GM21515 (cell line): Measurements from ENCODE around the gene TPBG.
A peak's percentile ranks its signal among the peaks of the same experiment; 100 is the strongest.

Experiments used
- ATAC-seq: cut with Tn5 transposase; IDR thresholded peaks from one replicate; pipeline ENCODE4 v1.9.1; 2021; ENCODE audit not compliant: unreplicated experiment

Gene TPBG

GRCh38 chr6:82363428-82364086 is at the start of gene TPBG:
TPBG (plus strand) TSS chr6:82363817; CDS start chr6:82364962, 1,145 bp downstream.
- ATAC-seq, result peak; percentile 52

- no peak for ATAC-seq
These were observed 41.2 kb upstream of the TPBG start for GRCh38 chr6:82322386-82322785.

GRCh38 chr6:82329766-82330165 is 33.9 kb upstream of the TPBG start:
- no peak for ATAC-seq

DNA sequence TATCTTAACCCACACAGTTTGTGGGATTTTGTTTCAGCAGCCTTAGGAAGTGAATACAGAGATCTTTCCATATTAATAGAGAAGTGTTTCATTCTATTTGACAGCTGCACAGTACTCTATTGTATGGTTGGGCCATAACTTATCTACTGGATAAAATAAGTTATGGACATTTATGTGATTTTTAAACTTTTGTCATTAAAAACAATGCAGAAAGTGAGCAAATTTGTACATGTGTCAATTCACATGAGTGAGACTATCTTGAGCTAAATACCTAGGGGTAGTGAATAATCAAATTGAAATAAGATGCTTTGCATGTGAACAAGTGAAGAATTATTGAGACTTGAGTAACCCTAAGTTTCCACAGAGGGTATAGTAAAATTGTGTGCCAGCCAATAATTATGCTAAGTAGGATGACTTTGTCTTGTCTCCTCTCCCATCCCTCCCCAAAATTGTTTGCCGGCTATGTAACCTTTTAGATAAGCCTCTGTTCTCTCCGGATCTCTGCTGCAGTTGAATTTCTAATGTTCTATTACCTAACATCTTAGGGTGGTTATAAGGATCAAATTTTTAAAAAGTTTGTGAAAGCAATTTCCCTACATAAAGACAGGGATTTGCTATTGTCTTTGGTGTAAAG is 33.3 kb upstream of the TPBG start:
- no peak for ATAC-seq

- ATAC-seq, result no peak
These were observed 32.4 kb upstream of the TPBG start for GRCh38 chr6:82331031-82331773.

GRCh38 chr6:82333781-82334180 is 29.8 kb upstream of the TPBG start:
- ATAC-seq, result no peak

DNA sequence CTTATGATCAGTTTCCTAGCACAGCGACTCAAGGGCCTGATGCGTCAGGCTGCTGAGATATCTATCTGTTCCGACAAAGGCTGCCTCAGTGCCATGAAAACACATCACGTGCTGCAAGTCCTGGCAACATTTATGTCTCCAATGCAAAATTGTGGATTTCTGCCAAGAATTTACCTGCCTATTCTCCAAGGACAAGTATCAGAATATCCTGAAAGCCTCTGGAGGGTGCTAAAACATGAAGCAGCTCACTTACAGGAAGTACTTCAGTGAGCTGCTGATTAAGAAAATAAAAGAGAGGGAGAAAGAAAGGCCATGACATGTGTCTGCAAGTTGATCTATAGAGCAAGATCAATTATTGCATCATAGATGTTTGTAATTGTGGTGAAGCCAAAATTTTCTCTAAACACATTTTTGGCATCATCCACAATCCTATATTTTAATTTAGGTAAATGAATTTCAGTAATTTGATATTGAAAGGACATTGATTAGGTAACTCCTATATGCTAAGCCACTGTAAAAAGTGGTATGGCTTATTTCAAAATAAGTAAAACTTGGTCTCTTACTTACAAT is 25.8 kb upstream of the TPBG start:
- ATAC-seq, result no peak

DNA sequence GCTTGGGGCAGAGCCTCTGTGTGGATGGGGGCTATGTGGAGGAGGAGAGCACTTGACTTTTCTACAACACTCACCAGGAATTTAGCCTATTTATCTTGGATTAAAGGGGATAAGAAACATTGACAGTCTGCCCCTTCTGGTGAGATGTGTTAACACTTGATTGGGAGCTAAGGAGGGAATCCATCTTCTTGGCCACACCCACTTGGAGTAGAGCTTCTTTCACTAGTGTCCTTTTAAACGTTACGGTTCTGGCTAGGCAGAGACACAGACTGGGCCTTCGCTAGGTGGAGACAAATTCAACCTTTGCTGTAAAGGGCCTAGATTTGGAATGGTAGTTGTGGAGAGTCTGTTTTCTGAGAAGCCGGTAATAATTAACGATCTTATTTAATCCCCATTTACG is 15.5 kb upstream of the TPBG start:
- ATAC-seq, result no peak

- ATAC-seq, result no peak
These were observed 9.8 kb upstream of the TPBG start for GRCh38 chr6:82353848-82354247.

DNA sequence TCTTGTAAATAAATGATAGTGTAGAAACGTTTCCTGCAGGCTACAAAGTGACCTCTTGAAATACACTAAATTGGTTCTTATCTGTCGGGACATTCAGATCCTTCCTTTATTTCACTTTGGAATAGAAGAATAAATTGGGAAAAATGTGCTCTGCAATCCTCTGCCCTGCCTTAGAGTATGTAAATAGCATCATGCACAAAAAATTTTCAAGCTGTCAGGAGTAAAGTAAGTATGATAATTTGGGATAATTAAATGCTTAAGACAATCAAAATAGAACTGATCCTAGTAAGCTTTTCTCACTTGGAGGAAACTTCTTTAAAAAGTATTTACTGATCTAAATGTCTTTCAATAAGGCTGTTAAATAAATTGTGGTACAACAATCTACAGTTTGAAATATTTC is 3.1 kb upstream of the TPBG start:
- ATAC-seq, result no peak

- ATAC-seq, result no peak
These were observed 2.0 kb upstream of the TPBG start for GRCh38 chr6:82361631-82362030.

DNA sequence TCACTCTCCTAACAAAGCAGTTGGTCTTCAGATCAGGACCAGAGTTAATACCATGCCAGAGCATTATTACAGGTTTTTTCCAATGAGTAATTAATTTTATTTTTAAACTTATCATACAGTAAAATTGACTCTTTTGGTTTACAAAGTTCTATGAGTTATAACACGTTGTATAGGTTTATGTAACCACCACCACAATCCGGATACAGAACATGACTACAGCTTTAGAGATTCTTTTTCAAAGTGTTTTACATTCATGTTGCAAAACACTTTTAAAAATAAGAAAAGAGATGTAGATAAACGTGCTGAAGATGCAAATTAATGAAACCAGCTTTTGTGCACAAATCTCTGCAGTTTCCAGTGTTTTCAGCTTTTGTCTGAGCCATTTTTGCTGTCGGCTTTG is 1.5 kb upstream of the TPBG start:
- no peak for ATAC-seq

GRCh38 chr6:82362878-82363427 is 664 bp upstream of the TPBG start:
- no peak for ATAC-seq

DNA sequence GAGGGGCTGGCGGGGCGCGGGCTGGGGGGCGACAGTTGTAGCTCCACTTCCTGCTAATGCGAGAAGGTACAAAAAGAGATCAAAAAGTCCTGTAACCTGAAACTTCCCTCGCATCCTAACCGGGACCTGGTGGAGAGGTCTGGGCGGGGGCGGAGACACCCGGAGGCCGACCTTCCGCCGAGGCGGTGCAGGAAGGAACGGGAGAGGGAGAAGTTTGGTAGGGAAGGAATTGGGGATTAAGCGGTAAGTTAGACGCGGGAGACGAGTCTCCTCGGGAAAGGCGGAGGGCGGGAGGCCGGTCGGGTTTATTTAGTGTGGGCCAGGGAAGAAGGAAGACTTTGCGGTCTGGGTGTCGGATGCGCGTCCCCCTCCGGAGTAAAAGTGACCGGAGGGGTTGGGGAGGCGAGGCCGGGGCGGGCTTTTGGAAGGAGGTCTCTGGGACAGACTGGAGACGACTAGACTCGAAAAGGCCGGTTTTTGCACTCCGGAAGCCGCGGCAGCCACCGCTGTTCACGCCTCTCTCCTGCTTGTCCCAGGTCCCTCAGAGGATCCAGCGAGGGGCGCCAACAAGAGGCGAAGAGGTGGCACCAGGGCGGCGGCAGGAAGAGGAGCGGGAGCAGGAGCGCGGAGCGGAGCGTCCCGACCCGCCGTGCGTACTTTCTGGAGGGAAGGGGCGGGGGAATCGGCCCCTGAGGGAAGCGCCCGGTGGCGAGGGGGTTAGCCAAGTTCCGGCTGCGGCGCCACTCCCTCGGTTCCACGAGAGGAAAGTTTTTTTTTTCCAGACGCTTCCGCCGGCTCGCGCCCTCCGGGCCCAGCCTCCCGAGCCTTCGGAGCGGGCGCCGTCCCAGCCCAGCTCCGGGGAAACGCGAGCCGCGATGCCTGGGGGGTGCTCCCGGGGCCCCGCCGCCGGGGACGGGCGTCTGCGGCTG is 734 bp downstream of the TPBG start:
- ATAC-seq, result peak; percentile 7

DNA sequence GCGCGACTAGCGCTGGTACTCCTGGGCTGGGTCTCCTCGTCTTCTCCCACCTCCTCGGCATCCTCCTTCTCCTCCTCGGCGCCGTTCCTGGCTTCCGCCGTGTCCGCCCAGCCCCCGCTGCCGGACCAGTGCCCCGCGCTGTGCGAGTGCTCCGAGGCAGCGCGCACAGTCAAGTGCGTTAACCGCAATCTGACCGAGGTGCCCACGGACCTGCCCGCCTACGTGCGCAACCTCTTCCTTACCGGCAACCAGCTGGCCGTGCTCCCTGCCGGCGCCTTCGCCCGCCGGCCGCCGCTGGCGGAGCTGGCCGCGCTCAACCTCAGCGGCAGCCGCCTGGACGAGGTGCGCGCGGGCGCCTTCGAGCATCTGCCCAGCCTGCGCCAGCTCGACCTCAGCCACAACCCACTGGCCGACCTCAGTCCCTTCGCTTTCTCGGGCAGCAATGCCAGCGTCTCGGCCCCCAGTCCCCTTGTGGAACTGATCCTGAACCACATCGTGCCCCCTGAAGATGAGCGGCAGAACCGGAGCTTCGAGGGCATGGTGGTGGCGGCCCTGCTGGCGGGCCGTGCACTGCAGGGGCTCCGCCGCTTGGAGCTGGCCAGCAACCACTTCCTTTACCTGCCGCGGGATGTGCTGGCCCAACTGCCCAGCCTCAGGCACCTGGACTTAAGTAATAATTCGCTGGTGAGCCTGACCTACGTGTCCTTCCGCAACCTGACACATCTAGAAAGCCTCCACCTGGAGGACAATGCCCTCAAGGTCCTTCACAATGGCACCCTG is 1.6 kb downstream of the TPBG start:
- ATAC-seq, result no peak

GRCh38 chr6:82367704-82368103 is 4.1 kb downstream of the TPBG start:
- ATAC-seq, result no peak

GRCh38 chr6:82370788-82371187 is 7.2 kb downstream of the TPBG start:
- ATAC-seq, result no peak

GRCh38 chr6:82371799-82372546 is 8.4 kb downstream of the TPBG start:
- ATAC-seq, result no peak

GRCh38 chr6:82372656-82373055 is 9.0 kb downstream of the TPBG start:
- no peak for ATAC-seq
